HEK293 (cell line): ENCODE data around the gene SLC44A5.

Experiments
- KLF1 ChIP-seq: fragments of 450-650 bp; formaldehyde crosslinking; IDR thresholded peaks from 2 replicates; pipeline ENCODE4 v1.5.1; 2016; ENCODE audit warnings: missing biosample characterization, missing genetic modification characterization
- TCF7L2 ChIP-seq: IDR thresholded peaks from 2 replicates; pipeline ENCODE4 v1.6.1; 2011; ENCODE audit warnings: low read depth, mild to moderate bottlenecking, inconsistent platforms, low read length, moderate library complexity, borderline replicate concordance
- ZNF121 ChIP-seq: fragments of 450-650 bp; formaldehyde crosslinking; IDR thresholded peaks from 2 replicates; pipeline ENCODE4 v1.5.1; 2016; ENCODE audit warnings: missing biosample characterization, missing genetic modification characterization
- ZNF140 ChIP-seq: fragments of 450-650 bp; formaldehyde crosslinking; IDR thresholded peaks from 2 replicates; pipeline ENCODE4 v1.5.1; 2016; ENCODE audit warnings: missing biosample characterization, missing genetic modification characterization
- ZNF426 ChIP-seq: fragments of 450-650 bp; formaldehyde crosslinking; IDR thresholded peaks from 2 replicates; pipeline ENCODE4 v1.5.1; 2017; ENCODE audit warnings: missing biosample characterization, missing genetic modification characterization, mild to moderate bottlenecking, inconsistent platforms, moderate library complexity
- TF ChIP-seq, protein P1 (sequence below): fragments of 450-650 bp; formaldehyde crosslinking; IDR thresholded peaks from 2 replicates; pipeline ENCODE4 v1.5.1; 2016; ENCODE audit warnings: missing biosample characterization, missing genetic modification characterization
- TF ChIP-seq, protein P2 (sequence below): fragments of 450-650 bp; formaldehyde crosslinking; IDR thresholded peaks from 2 replicates; pipeline ENCODE4 v1.5.1; 2016; ENCODE audit warnings: missing biosample characterization, missing genetic modification characterization, low read depth
- TF ChIP-seq, protein P3 (sequence below): fragments of 450-650 bp; formaldehyde crosslinking; IDR thresholded peaks from 2 replicates; pipeline ENCODE4 v1.5.1; 2016; ENCODE audit warnings: missing biosample characterization, missing genetic modification characterization

DNA sequence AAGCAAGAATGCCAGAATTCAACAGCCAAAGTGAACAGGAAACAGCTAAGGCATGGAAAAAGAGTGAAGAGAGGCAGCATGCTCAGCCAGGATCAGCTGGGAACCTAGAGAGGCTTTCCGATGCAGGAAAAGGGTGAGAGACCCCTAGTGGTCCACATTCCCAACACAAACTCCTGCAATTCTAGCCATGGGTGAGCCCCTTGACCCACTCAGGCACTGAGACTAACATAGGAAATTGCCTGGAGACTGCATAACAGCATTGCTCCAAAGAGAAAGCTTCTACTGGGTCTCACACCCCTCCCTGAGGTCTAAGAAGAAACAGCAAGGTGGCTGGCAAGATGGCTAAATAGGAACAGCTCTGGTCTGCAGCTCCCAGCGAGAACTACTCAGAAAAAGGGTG lies 353.5 kb downstream of the SLC44A5 start:
- no peak for TF ChIP-seq ZNF426 (tag by site-specific recombination)
- TF ChIP-seq, protein P1, sequence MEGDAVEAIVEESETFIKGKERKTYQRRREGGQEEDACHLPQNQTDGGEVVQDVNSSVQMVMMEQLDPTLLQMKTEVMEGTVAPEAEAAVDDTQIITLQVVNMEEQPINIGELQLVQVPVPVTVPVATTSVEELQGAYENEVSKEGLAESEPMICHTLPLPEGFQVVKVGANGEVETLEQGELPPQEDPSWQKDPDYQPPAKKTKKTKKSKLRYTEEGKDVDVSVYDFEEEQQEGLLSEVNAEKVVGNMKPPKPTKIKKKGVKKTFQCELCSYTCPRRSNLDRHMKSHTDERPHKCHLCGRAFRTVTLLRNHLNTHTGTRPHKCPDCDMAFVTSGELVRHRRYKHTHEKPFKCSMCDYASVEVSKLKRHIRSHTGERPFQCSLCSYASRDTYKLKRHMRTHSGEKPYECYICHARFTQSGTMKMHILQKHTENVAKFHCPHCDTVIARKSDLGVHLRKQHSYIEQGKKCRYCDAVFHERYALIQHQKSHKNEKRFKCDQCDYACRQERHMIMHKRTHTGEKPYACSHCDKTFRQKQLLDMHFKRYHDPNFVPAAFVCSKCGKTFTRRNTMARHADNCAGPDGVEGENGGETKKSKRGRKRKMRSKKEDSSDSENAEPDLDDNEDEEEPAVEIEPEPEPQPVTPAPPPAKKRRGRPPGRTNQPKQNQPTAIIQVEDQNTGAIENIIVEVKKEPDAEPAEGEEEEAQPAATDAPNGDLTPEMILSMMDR (tag by site-specific recombination), result no peak
- TF ChIP-seq, protein P2, sequence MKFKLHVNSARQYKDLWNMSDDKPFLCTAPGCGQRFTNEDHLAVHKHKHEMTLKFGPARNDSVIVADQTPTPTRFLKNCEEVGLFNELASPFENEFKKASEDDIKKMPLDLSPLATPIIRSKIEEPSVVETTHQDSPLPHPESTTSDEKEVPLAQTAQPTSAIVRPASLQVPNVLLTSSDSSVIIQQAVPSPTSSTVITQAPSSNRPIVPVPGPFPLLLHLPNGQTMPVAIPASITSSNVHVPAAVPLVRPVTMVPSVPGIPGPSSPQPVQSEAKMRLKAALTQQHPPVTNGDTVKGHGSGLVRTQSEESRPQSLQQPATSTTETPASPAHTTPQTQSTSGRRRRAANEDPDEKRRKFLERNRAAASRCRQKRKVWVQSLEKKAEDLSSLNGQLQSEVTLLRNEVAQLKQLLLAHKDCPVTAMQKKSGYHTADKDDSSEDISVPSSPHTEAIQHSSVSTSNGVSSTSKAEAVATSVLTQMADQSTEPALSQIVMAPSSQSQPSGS (tag by site-specific recombination), result no peak
- no peak for TF ChIP-seq ZNF140 (tag by site-specific recombination)
- TF ChIP-seq TCF7L2, result no peak
- TF ChIP-seq KLF1 (tag by site-specific recombination), result no peak
- TF ChIP-seq, protein P3, sequence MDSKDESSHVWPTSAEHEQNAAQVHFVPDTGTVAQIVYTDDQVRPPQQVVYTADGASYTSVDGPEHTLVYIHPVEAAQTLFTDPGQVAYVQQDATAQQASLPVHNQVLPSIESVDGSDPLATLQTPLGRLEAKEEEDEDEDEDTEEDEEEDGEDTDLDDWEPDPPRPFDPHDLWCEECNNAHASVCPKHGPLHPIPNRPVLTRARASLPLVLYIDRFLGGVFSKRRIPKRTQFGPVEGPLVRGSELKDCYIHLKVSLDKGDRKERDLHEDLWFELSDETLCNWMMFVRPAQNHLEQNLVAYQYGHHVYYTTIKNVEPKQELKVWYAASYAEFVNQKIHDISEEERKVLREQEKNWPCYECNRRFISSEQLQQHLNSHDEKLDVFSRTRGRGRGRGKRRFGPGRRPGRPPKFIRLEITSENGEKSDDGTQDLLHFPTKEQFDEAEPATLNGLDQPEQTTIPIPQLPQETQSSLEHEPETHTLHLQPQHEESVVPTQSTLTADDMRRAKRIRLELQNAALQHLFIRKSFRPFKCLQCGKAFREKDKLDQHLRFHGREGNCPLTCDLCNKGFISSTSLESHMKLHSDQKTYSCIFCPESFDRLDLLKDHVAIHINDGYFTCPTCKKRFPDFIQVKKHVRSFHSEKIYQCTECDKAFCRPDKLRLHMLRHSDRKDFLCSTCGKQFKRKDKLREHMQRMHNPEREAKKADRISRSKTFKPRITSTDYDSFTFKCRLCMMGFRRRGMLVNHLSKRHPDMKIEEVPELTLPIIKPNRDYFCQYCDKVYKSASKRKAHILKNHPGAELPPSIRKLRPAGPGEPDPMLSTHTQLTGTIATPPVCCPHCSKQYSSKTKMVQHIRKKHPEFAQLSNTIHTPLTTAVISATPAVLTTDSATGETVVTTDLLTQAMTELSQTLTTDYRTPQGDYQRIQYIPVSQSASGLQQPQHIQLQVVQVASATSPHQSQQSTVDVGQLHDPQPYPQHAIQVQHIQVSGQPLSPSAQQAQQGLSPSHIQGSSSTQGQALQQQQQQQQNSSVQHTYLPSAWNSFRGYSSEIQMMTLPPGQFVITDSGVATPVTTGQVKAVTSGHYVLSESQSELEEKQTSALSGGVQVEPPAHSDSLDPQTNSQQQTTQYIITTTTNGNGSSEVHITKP (tag by site-specific recombination), result no peak
- no peak for TF ChIP-seq ZNF121
